Peyer's patch (tissue), 4 donors: ENCODE results near the gene SEC14L2. TPM values are rescaled to one million over a fixed set of nuclear protein-coding genes. Genes with fewer than 3 reads are reported as not detected.

ENCODE experiments used
- DNase-seq, 3 donors: peaks; one replicate each; pipeline ENCODE4 v3.0.0-alpha.2; 2017 to 2019
- H3K27ac ChIP-seq, 4 donors: fragments of 200-600 bp; sonication (generic); one replicate each; pipeline ENCODE4 v1.5.1; 2016 to 2019
- H3K27me3 ChIP-seq, 2 donors: fragments of 200-600 bp; sonication (generic); one replicate each; pipeline ENCODE4 v1.5.1; 2019
- H3K36me3 ChIP-seq, 3 donors: fragments of 200-600 bp; sonication (generic); one replicate each; pipeline ENCODE4 v1.5.1; 2016 to 2019
- H3K4me1 ChIP-seq, 4 donors: fragments of 200-600 bp; sonication (generic); one replicate each; pipeline ENCODE4 v1.5.1; 2016 to 2019
- H3K4me3 ChIP-seq, 4 donors: fragments of 200-600 bp; sonication (generic); 1 replicate in 3 of 4; 2 replicates in 1 of 4; pipeline ENCODE4 v1.5.1; 2016 to 2019; ENCODE audit warnings: mild to moderate bottlenecking in 1 of 4
- H3K9me3 ChIP-seq, 4 donors: fragments of 200-600 bp; sonication (generic); one replicate each; pipeline ENCODE4 v1.5.1; 2016 to 2019; ENCODE audit warnings: mild to moderate bottlenecking in 1 of 4
- POLR2A ChIP-seq, 2 donors: fragments of 450-650 bp; IDR thresholded peaks; one replicate each; pipeline ENCODE4 v1.5.1; 2017; ENCODE audit warnings: antibody characterized with exemption in 2 of 2, mild to moderate bottlenecking in 2 of 2, moderate library complexity in 2 of 2
- small RNA-seq, 2 donors: library from RNA; depleted of rRNA; stranded (forward); fragments of <200 nt; gene quantifications; one replicate each; pipeline ENCODE3, GENCODE V24; 2016
- total RNA-seq, 4 donors: library from RNA; depleted of rRNA; stranded (reverse); fragments of >200 nt; gene quantifications; one replicate each; pipeline ENCODE4 v1.1.0, GENCODE V29; 2016
- TF ChIP-seq, protein P1 (sequence below), 6 experiments: fragments of 450-650 bp in 4 of 6; fragments of 200-600 bp in 2 of 6; sonication (generic) in 1 of 6; IDR thresholded peaks; one replicate each; pipeline ENCODE4 v1.5.1; 2017 to 2019; ENCODE audit warnings: antibody characterized with exemption in 6 of 6, mild to moderate bottlenecking in 3 of 6, moderate library complexity in 1 of 6

SEC14L2 gene
- total RNA-seq, 4 donors from 2014 or later: 3.3 to 53.6 (median 34.6) TPM

DNA sequence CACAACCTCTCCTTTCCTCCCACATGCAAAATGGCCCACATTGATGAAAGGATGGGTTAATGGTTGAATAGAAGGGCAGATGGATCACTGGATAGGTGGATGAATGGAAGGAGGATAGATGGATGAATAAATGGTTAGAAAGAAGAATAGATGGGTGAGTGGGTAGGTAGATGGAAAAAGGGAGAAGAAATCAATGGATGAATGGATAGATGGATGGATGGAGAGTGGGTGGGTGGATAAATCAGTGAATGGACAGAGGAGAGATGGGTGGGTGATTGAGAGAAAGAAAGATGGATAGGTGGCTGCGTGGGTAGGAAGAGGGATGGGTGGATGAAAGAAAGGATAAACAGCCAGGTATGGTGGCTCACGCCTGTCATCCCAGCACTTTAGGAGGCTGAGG, 73.8 kb downstream of the SEC14L2 start:
- no peak for DNase-seq
- no peaks in the 10 kb centered on the region for H3K36me3 ChIP-seq
- no peaks in the 10 kb centered on the region for H3K9me3 ChIP-seq
- H3K27me3 ChIP-seq: no peaks in the 10 kb centered on the region
- no peak for TF ChIP-seq POLR2A (IDR thresholded peaks at IDR 0.05)
- TF ChIP-seq, protein P1, sequence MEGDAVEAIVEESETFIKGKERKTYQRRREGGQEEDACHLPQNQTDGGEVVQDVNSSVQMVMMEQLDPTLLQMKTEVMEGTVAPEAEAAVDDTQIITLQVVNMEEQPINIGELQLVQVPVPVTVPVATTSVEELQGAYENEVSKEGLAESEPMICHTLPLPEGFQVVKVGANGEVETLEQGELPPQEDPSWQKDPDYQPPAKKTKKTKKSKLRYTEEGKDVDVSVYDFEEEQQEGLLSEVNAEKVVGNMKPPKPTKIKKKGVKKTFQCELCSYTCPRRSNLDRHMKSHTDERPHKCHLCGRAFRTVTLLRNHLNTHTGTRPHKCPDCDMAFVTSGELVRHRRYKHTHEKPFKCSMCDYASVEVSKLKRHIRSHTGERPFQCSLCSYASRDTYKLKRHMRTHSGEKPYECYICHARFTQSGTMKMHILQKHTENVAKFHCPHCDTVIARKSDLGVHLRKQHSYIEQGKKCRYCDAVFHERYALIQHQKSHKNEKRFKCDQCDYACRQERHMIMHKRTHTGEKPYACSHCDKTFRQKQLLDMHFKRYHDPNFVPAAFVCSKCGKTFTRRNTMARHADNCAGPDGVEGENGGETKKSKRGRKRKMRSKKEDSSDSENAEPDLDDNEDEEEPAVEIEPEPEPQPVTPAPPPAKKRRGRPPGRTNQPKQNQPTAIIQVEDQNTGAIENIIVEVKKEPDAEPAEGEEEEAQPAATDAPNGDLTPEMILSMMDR (IDR thresholded peaks at IDR 0.05): no peak
- no peaks in the 10 kb centered on the region for H3K4me1 ChIP-seq
- no peak overlapping the region for H3K27ac ChIP-seq
- no peak overlapping the region for H3K4me3 ChIP-seq

DNA sequence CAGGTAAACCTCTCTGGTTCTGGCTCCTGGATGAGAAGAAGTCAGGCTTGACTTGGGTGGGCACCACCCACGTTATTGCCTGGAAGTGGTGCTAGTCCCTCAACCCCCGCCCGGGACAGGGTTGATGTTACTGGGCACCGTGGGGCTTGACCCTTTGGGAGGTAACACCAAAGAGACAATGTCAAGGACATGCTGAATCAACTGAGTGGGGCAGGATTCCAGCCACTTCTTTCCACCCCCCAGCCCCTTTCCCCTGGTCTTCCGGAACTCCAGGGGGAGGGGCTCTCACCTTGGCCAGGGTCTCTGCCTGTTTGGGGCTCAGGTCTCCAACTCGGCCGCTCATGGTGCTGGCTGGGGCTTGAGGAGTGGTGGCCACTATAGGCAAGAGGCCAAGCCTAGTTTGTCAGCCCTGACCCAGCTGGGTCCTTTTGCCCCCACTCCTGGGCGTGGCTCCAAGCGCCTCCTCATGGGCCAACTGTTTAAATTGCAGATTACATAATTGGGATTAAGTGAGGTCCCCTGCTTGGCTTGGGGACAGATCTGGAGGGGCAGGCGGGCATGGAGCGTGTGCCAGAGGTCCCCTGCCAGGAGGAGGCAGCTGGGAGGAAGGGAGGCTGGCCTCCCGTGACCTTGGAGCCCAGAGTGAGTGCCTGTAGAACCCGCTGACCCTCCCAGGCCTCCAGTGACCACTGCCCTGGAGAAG, 74.9 kb downstream of the SEC14L2 start, which contains the start of gene SEC14L3:
TSS of gene SEC14L3 (minus strand) at position 402 of the 703 bp plus-strand sequence. CDS start at position 343, 59 bp downstream.
- Histone ChIP-seq H3K27me3 (no peaks in the 10 kb centered on the region), H3K4me1 (no peaks in the 10 kb centered on the region), H3K9me3 (no peaks in the 10 kb centered on the region), H3K36me3 (no peaks in the 10 kb centered on the region), H3K4me3 (no peak within 1 kb of the TSS), H3K27ac (no peak within 1 kb of the TSS)
- no peak for DNase-seq
- TF ChIP-seq POLR2A (IDR thresholded peaks at IDR 0.05): no peak
- TF ChIP-seq, protein P1 (IDR thresholded peaks at IDR 0.05): no peak

DNA sequence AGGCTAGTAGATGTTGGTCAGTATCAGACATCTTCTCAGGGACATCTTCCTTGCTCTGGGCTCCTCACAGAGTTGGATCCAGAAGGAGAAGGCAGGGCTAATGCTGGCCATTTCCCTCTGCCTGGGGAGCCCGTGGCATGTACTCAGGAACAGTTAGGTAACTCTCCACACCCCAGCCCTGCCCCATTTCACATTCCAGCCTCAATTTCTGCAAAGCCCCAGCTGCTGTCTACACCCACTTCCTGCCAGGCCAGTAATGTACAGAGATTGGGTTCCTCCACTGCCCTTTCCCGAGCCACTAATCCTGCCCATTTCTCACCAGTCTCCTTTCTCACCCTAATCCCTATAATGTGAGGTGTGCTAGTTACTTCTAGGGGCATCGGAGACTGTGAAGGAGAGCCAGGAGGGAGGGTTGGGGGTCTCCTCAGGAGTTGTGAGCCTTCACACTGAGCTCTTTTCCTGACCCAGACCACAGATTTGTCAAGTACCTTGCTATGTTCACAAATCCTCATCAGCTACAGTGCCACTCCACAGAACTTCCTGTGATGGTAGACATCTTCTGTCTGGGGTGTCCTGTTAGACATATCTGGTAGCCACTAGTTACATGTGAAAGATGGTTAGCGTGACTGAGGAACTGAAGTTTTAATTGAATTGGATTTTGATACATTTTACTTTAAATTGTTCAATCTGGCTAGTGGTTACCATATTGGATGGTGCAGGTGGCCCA, 76.3 kb downstream of the SEC14L2 start:
- TF ChIP-seq POLR2A (IDR thresholded peaks at IDR 0.05): no peak
- TF ChIP-seq, protein P1 (IDR thresholded peaks at IDR 0.05): no peak
- Histone ChIP-seq H3K36me3 (no peaks in the 10 kb centered on the region), H3K4me3 (no peak overlapping the region), H3K27ac (no peak overlapping the region), H3K9me3 (no peaks in the 10 kb centered on the region), H3K27me3 (no peaks in the 10 kb centered on the region), H3K4me1 (no peaks in the 10 kb centered on the region)
- DNase-seq: no peak

DNA sequence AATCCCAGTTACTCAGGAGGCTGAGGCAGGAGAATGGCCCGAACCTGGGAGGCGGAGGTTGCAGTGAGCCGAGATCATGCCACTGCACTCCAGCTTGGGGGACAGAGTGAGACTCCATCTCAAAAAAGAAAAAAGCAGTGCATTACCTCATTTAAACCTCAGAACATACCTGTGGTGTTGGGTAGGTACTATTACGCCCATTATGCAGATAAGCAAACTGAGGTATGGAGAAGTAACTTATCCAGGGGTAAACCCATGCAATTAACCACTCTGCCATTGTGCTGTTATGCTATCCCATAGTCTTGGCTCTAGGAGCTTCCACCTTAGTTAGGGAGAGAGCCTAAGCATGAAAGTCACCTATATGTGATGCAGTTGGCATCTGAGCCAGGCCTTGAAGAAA, 77.3 kb downstream of the SEC14L2 start:
- TF ChIP-seq, protein P1 (IDR thresholded peaks at IDR 0.05): no peak
- no peak for TF ChIP-seq POLR2A (IDR thresholded peaks at IDR 0.05)
- Histone ChIP-seq H3K4me1 (no peaks in the 10 kb centered on the region), H3K9me3 (no peaks in the 10 kb centered on the region), H3K4me3 (no peak overlapping the region), H3K27ac (no peak overlapping the region), H3K27me3 (no peaks in the 10 kb centered on the region), H3K36me3 (no peaks in the 10 kb centered on the region)
- no peak for DNase-seq

Small RNAs within 50 kb of the gene (small RNA-seq; reads per million reads assigned to genes)
- gene AC004832.3: 0 reads per million in 2 donors
- 0 reads per million in 2 donors for gene RNU6-564P

Other genes starting within 250 kb of the SEC14L2 start
- gene LIF, start 150.3 kb upstream of the SEC14L2 start, total RNA-seq: 10 to 100 TPM in 2 of 4 donors, 1 to 10 TPM in 2; 7.4 to 19.3 (median 10.6) TPM
- gene OSM, start 130.2 kb upstream of the SEC14L2 start, total RNA-seq: not detected
- gene CASTOR1, start 107.5 kb upstream of the SEC14L2 start, total RNA-seq: 10 to 100 TPM in 1 of 4 donors, 1 to 10 TPM in 3; 1.8 to 11.6 (median 6.0) TPM
- gene TBC1D10A, start 70.1 kb upstream of the SEC14L2 start, total RNA-seq: 10 to 100 TPM; 18.4 to 25.9 (median 20.8) TPM
- gene SF3A1, start 40.1 kb upstream of the SEC14L2 start, total RNA-seq: 100 to 1,000 TPM in 3 of 4 donors, 10 to 100 TPM in 1; 90.4 to 182 (median 160) TPM
- 1 to 10 TPM; 3.5 to 8.8 (median 6.9) TPM for gene CCDC157, start 40.0 kb upstream of the SEC14L2 start, total RNA-seq
- gene RNF215, start 9.6 kb upstream of the SEC14L2 start, total RNA-seq: 10 to 100 TPM in 3 of 4 donors, 1 to 10 TPM in 1; 8.6 to 28.9 (median 13.0) TPM
- gene MTFP1, start 28.8 kb downstream of the SEC14L2 start, total RNA-seq: 10 to 100 TPM; 12.4 to 24.7 (median 19.2) TPM
- gene SEC14L3, start 75.0 kb downstream of the SEC14L2 start, total RNA-seq: not detected
- gene SEC14L4, start 108.7 kb downstream of the SEC14L2 start, total RNA-seq: not detected
- gene SEC14L6, start 149.7 kb downstream of the SEC14L2 start, total RNA-seq: under 1 TPM in 1 of 4 donors, not detected in 3; 0.27 TPM
- 10 to 100 TPM; 19.0 to 98.5 (median 57.2) TPM for gene GAL3ST1, start 177.6 kb downstream of the SEC14L2 start, total RNA-seq
- 10 to 100 TPM; 28.4 to 49.5 (median 38.4) TPM for gene PES1, start 194.9 kb downstream of the SEC14L2 start, total RNA-seq
- gene TCN2, start 210.2 kb downstream of the SEC14L2 start, total RNA-seq: 100 to 1,000 TPM in 3 of 4 donors, 10 to 100 TPM in 1; 17.3 to 248 (median 186) TPM
- gene SLC35E4, start 238.8 kb downstream of the SEC14L2 start, total RNA-seq: 1 to 10 TPM; 1.7 to 9.9 (median 7.3) TPM